ENCODE results near the gene BRINP1.

BRINP1 gene

GRCh38 chr9:119195521-119195920 lies 173.7 kb downstream of the BRINP1 start:
- TF ChIP-seq, protein P1, sequence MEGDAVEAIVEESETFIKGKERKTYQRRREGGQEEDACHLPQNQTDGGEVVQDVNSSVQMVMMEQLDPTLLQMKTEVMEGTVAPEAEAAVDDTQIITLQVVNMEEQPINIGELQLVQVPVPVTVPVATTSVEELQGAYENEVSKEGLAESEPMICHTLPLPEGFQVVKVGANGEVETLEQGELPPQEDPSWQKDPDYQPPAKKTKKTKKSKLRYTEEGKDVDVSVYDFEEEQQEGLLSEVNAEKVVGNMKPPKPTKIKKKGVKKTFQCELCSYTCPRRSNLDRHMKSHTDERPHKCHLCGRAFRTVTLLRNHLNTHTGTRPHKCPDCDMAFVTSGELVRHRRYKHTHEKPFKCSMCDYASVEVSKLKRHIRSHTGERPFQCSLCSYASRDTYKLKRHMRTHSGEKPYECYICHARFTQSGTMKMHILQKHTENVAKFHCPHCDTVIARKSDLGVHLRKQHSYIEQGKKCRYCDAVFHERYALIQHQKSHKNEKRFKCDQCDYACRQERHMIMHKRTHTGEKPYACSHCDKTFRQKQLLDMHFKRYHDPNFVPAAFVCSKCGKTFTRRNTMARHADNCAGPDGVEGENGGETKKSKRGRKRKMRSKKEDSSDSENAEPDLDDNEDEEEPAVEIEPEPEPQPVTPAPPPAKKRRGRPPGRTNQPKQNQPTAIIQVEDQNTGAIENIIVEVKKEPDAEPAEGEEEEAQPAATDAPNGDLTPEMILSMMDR (IDR thresholded peaks at IDR 0.05; ENCODE audit: low read depth, low read length) = no peak
- no peaks in the 10 kb centered on the region for H3K9me3 ChIP-seq
- DNase-seq = no peak
- no peaks in the 10 kb centered on the region for H3K4me1 ChIP-seq
- no peaks in the 10 kb centered on the region for H3K27me3 ChIP-seq
- no peaks in the 10 kb centered on the region for H3K36me3 ChIP-seq
- H3K4me3 ChIP-seq (ENCODE audit: low read depth, low read length) = no peak overlapping the region

DNA sequence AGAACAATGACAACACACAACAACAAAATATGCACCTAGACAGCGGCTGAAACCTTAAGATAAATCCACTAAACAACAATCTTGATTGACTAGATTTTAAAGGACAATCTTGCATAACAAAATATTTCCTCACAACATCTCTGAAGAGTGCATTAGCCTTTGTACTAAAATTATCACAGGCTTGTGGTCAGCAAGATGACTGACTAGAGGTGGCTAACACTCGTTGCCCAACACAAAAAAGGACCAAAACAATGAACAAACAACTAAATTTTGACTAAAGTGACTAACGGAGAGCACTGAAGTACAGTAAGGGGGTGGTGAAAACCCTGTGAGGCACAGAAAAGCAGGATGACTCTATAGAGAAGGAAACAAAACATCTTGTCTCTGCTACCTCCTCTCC lies 183.9 kb downstream of the BRINP1 start:
- H3K9me3 ChIP-seq = no peaks in the 10 kb centered on the region
- no peak overlapping the region for H3K4me3 ChIP-seq (ENCODE audit: low read depth, low read length)
- no peak for DNase-seq
- no peaks in the 10 kb centered on the region for H3K36me3 ChIP-seq
- H3K27me3 ChIP-seq = no peaks in the 10 kb centered on the region
- TF ChIP-seq, protein P1 (IDR thresholded peaks at IDR 0.05; ENCODE audit: low read depth, low read length) = no peak
- H3K4me1 ChIP-seq = no peaks in the 10 kb centered on the region

DNA sequence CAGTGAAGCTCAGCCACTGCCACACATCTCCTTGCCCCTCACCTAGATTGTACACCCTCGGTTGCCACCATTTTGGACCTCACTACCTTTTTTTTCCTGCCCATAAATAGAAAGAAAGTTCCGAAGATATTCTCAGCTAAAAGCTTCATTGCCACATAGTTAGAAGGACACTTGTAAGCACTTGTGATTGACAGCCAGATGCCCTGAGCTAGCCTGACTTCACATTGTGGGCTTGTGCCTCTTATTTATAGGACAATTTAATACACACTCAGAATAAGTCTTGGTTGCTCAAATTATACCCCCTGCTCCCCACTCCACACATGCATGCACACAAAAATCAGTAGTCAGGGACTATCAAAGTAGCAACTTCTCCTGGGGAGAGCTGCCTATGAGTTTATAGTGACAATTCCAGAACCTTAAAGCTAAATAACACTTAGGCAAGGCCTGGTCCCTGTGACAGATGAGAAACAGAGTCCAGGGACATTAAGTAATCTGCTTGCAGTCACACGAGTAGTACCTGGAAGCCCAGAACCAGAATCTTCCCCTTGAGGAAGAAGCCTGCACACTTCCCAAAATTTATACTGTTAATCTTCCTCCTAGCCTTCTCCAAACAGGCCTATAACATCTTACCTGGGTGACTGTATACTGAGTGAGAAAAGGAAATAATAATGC lies 184.8 kb downstream of the BRINP1 start:
- no peaks in the 10 kb centered on the region for H3K27me3 ChIP-seq
- H3K4me1 ChIP-seq = no peaks in the 10 kb centered on the region
- H3K36me3 ChIP-seq = no peaks in the 10 kb centered on the region
- TF ChIP-seq, protein P1 (IDR thresholded peaks at IDR 0.05; ENCODE audit: low read depth, low read length) = no peak
- no peaks in the 10 kb centered on the region for H3K9me3 ChIP-seq
- H3K4me3 ChIP-seq (ENCODE audit: low read depth, low read length) = no peak overlapping the region
- DNase-seq = no peak

DNA sequence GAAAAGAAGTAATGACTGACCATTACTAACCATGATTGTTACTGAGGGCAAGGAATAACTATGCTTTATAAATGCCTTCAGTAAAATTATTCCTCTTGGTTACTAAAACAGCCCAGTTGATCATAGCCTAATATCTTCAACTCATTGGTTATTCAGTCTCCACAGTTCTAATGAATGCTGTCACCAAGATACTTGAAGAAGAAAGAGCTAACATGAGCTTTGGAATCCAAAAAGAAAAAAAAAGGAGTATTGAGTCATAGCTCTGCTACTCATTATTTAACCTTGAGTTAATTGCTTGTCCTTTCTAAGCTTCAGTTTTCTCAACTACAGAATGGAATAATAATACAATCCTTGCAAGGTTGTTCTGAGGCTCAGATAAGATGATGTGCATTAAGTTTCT lies 187.7 kb downstream of the BRINP1 start:
- Histone ChIP-seq H3K9me3 (no peaks in the 10 kb centered on the region), H3K4me3 (ENCODE audit: low read depth, low read length) (no peak overlapping the region), H3K27me3 (no peaks in the 10 kb centered on the region), H3K4me1 (no peaks in the 10 kb centered on the region), H3K36me3 (no peaks in the 10 kb centered on the region)
- no peak for DNase-seq
- TF ChIP-seq, protein P1 (IDR thresholded peaks at IDR 0.05; ENCODE audit: low read depth, low read length) = no peak

DNA sequence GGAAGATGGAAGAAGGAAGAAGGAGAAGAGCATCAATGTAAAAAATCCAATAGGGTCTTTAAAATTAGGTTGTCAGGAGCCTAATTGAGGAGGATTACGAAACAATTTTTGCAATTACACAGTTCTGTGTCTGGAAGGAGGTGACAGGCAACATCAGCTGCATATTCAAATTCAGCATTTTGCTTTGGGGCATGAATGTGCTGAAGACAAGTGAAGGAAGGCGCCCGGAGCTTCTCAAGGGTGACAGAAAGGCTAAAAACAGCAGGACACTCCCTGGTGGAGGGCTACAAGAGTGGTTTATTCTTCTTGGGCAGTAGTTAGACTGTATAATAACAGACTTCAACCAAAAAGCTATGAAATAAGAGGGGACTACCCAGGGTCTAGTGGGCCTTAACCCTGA lies 188.3 kb downstream of the BRINP1 start:
- Histone ChIP-seq H3K27me3 (no peaks in the 10 kb centered on the region), H3K9me3 (no peaks in the 10 kb centered on the region; the same call in 1 of the 2 replicates), H3K4me3 (ENCODE audit: low read depth, low read length) (no peak overlapping the region), H3K36me3 (no peaks in the 10 kb centered on the region), H3K4me1 (no peaks in the 10 kb centered on the region)
- DNase-seq = no peak
- TF ChIP-seq, protein P1 (IDR thresholded peaks at IDR 0.05; ENCODE audit: low read depth, low read length) = no peak

- TF ChIP-seq, protein P1 (IDR thresholded peaks at IDR 0.05; ENCODE audit: low read depth, low read length) = no peak
- Histone ChIP-seq H3K4me1 (no peaks in the 10 kb centered on the region), H3K36me3 (no peaks in the 10 kb centered on the region), H3K4me3 (ENCODE audit: low read depth, low read length) (no peak overlapping the region), H3K27me3 (no peaks in the 10 kb centered on the region), H3K9me3 (no peaks in the 10 kb centered on the region; the same call in 1 of the 2 replicates)
- no peak for DNase-seq
These were observed 189.5 kb downstream of the BRINP1 start for GRCh38 chr9:119179701-119180100.

Data from BE2C (cell line).